Fibroblast of villous mesenchyme (primary cell): ENCODE measurements around the gene DAPK2. TPM values are rescaled to one million over a fixed set of nuclear protein-coding genes. Genes with fewer than 3 reads are reported as not detected.

Source experiments
- DNase-seq: peaks from one replicate; pipeline ENCODE4 v3.0.0-alpha.2; 2010; ENCODE audit warnings: low read depth
- H3K4me3 ChIP-seq: 2 replicates; pipeline ENCODE4 v1.5.1; 2011; ENCODE audit warnings: low read depth, mild to moderate bottlenecking, low read length
- CTCF ChIP-seq: IDR thresholded peaks from 2 replicates; pipeline ENCODE4 v1.5.1; 2012; ENCODE audit warnings: low read depth, mild to moderate bottlenecking, low read length; ENCODE audit not compliant: insufficient read depth
- total RNA-seq: library from RNA; depleted of rRNA; stranded (reverse); fragments of >200 nt; gene quantifications from 2 replicates; pipeline ENCODE4 v1.2.3, GENCODE V29; 2012

DAPK2 gene
- total RNA-seq, 1 donor: 8.2 TPM

GRCh38 chr15:64023220-64023619 is 23.1 kb downstream of the DAPK2 start:
- no peak for TF ChIP-seq CTCF
- no peak overlapping the region for H3K4me3 ChIP-seq
- no peak for DNase-seq

GRCh38 chr15:64022571-64022970 is 23.7 kb downstream of the DAPK2 start:
- TF ChIP-seq CTCF: no peak
- DNase-seq: no peak

GRCh38 chr15:64019764-64020163 is 26.5 kb downstream of the DAPK2 start:
- no peak overlapping the region for H3K4me3 ChIP-seq
- no peak for TF ChIP-seq CTCF
- no peak for DNase-seq

More at GRCh38 chr15:64022571-64022970, 23.7 kb downstream of the DAPK2 start:
- H3K4me3 ChIP-seq: no peak overlapping the region

GRCh38 chr15:64017591-64018163 is 28.6 kb downstream of the DAPK2 start:
- no peak overlapping the region for H3K4me3 ChIP-seq
- TF ChIP-seq CTCF: no peak
- no peak for DNase-seq

- DNase-seq: no peak
- no peak overlapping the region for H3K4me3 ChIP-seq
- no peak for TF ChIP-seq CTCF
Observed at GRCh38 chr15:64017082-64017588, 29.1 kb downstream of the DAPK2 start.

- no peak for TF ChIP-seq CTCF
- no peak overlapping the region for H3K4me3 ChIP-seq
- no peak for DNase-seq
Observed at GRCh38 chr15:64016257-64016656, 30.0 kb downstream of the DAPK2 start.

- no peak for TF ChIP-seq CTCF
- DNase-seq: no peak
- H3K4me3 ChIP-seq: no peak overlapping the region
Observed at GRCh38 chr15:64014995-64015394, 31.3 kb downstream of the DAPK2 start.
